ENCODE data around the gene TBC1D25.
"Not testable (repeated sequence)": the region's sequence is repeated elsewhere in the genome, so short reads cannot be mapped to it uniquely, and the experiment has no call there.

The TBC1D25 gene

DNA sequence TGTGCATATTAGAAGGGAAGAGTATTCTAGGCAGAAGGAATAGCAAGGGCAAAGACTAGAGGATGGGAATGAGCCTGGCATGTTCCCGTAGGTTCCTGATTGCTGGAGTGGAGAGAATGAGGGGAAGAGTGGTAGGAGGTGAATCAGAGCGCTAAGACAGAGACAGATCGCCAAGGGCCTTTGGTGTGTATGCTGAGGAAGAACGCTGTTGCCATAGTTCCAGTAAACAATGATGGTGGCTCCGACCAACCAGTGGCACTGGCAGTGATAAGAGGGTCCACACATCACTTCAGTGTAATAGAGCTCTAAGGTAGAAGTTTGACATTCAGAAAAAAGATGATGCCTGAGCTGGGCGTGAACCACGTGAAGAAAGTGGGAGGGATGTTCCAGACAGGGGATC is 966 bp downstream of the TBC1D25 start:
- DNase-seq (ENCODE audit: extremely low read depth, low read depth): no peak
- no peak for TF ChIP-seq CTCF (IDR thresholded peaks at IDR 0.05; ENCODE audit: low read depth, low read length)

DNA sequence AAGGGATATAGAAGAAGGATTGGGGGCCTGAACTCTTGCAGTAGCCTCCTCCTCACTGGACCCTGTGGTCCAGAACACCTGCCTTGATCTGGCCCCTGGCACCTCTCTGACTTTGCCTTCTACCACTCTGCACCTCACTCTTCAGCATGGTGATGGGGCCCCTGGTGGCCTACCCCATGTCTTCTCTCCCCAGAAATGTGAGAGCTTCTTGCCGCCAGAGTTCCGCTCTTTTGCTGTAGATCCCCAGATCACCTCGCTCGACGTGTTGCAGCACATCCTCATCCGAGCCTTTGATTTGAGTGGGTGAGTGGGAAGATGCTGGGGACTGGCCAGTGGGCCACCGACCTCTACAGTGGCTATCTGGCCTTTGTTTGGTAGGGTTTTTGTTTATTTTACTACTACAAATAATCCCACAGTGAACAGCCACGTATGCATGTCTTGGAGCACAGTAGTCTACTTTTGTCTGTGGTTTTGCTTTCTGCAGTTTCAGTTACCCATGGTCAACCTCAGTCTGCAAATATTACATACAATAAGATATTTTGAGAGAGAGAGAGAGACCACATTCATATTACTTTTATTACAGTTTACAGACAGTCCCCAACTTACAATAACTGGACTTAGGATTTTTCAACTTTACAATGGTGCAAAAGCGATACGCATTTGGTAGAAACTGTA is 1.8 kb downstream of the TBC1D25 start:
- DNase-seq (ENCODE audit: extremely low read depth, low read depth): no peak
- TF ChIP-seq CTCF (IDR thresholded peaks at IDR 0.05; ENCODE audit: low read depth, low read length): no peak

GRCh38 chrX:48548871-48549270 is 9.4 kb downstream of the TBC1D25 start:
- no peak for DNase-seq (ENCODE audit: extremely low read depth, low read depth)
- TF ChIP-seq CTCF (IDR thresholded peaks at IDR 0.05; ENCODE audit: low read depth, low read length): no peak

DNA sequence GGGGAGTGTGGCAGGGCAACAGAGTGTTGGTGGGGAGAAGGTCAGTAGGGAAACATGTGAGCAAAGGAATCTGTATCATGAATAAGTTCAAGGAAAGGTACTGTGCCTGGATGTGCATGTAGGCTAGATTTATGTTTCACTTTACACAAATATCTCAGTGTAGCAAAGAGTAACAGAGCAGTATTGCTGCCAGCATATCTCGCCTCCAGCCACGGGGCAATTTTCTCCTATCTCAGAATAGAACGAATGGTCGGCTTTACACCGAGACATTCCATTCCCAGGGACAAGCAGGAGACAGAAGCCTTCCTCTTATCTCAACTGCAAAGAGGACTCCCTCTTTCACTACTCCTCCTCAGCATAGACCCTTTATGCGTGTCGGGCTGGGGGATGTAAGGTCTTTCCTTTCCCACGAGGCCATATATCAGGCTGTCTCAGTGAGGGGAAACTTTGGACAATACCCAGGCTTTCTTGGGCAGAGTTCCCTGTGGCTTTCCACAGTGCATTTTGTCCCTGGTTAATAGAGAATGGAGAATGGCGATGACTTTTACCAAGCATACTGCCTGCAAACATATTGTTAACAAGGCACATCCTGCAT is 16.3 kb downstream of the TBC1D25 start:
- DNase-seq (ENCODE audit: extremely low read depth, low read depth): not testable (repeated sequence)

GRCh38 chrX:48558271-48558670 is 18.8 kb downstream of the TBC1D25 start:
- no peak for TF ChIP-seq CTCF (IDR thresholded peaks at IDR 0.05; ENCODE audit: low read depth, low read length)
- no peak for DNase-seq (ENCODE audit: extremely low read depth, low read depth)

GRCh38 chrX:48559636-48560035 is 20.1 kb downstream of the TBC1D25 start:
- DNase-seq (ENCODE audit: extremely low read depth, low read depth): no peak
- TF ChIP-seq CTCF (IDR thresholded peaks at IDR 0.05; ENCODE audit: low read depth, low read length): no peak

DNA sequence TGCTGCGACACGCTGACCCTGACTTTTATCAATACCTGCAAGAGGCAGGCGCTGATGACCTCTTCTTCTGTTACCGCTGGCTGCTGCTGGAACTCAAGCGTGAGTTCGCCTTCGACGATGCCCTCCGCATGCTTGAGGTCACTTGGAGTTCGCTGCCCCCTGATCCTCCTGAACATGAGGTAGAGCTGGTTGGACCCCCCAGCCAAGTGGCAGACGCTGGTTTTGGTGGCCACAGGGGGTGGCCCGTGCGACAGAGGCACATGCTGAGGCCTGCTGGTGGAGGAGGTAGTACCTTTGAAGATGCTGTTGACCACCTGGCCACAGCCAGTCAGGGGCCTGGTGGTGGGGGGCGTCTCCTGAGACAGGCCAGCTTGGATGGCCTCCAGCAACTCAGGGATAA is 20.5 kb downstream of the TBC1D25 start:
- no peak for DNase-seq (ENCODE audit: extremely low read depth, low read depth)
- no peak for TF ChIP-seq CTCF (IDR thresholded peaks at IDR 0.05; ENCODE audit: low read depth, low read length)

DNA sequence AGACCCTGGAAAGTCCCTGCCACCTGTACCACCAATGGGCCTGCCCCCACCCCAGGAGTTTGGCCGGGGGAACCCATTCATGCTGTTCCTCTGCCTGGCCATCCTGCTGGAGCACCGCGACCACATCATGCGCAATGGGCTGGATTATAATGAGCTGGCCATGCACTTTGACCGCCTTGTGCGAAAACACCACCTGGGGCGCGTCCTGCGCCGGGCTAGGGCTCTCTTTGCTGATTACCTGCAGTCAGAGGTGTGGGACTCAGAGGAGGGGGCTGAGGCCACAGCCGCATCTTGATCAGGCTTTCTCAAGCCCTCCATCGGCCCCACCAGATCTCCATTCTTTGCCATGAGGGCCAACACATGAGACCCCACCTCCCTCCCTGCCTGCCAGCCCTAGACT is 21.2 kb downstream of the TBC1D25 start:
- DNase-seq (ENCODE audit: extremely low read depth, low read depth): no peak

More for the DNA sequence above, 21.2 kb downstream of the TBC1D25 start:
- TF ChIP-seq CTCF (IDR thresholded peaks at IDR 0.05; ENCODE audit: low read depth, low read length): no peak

Data from AG09319 (cell line).